HG03135 (cell line): Measurements from ENCODE around the gene IMP4.

ENCODE experiments used
- ATAC-seq: cut with Tn5 transposase; IDR thresholded peaks from one replicate; pipeline ENCODE4 v1.9.1; 2021; ENCODE audit warnings: mild to moderate bottlenecking, moderate library complexity; ENCODE audit not compliant: unreplicated experiment

The IMP4 gene

GRCh38 chr2:130336150-130336876 lies 6.4 kb upstream of the IMP4 start:
- ATAC-seq: no peak

- ATAC-seq: no peak
Measured at GRCh38 chr2:130336877-130337734, 5.6 kb upstream of the IMP4 start.

GRCh38 chr2:130337735-130338325 lies 4.9 kb upstream of the IMP4 start:
- ATAC-seq: no peak

- ATAC-seq: no peak
Measured at GRCh38 chr2:130338793-130339345, 3.8 kb upstream of the IMP4 start.

GRCh38 chr2:130339885-130340745 lies 2.6 kb upstream of the IMP4 start:
- no peak for ATAC-seq

GRCh38 chr2:130341562-130342019 lies 1.1 kb upstream of the IMP4 start:
- ATAC-seq: peak; percentile 1

- ATAC-seq: peak; percentile 66
Measured at GRCh38 chr2:130342020-130342532, 621 bp upstream of the IMP4 start.

- ATAC-seq: no peak
Measured at GRCh38 chr2:130344578-130344977, 1.9 kb downstream of the IMP4 start.

GRCh38 chr2:130345091-130345490 lies 2.4 kb downstream of the IMP4 start:
- no peak for ATAC-seq

- no peak for ATAC-seq
Measured at GRCh38 chr2:130345611-130346010, 2.9 kb downstream of the IMP4 start.

GRCh38 chr2:130346041-130346740 lies 3.5 kb downstream of the IMP4 start:
- ATAC-seq: no peak

GRCh38 chr2:130346741-130347066 lies 4.0 kb downstream of the IMP4 start:
- ATAC-seq: no peak

- ATAC-seq: no peak
Measured at GRCh38 chr2:130347220-130347925, 4.7 kb downstream of the IMP4 start.

GRCh38 chr2:130349174-130349573 lies 6.5 kb downstream of the IMP4 start:
- no peak for ATAC-seq

- no peak for ATAC-seq
Measured at GRCh38 chr2:130351711-130352110, 9.0 kb downstream of the IMP4 start.

GRCh38 chr2:130352237-130352636 lies 9.5 kb downstream of the IMP4 start:
- ATAC-seq: no peak

- ATAC-seq: no peak
Measured at GRCh38 chr2:130353291-130354138, 10.8 kb downstream of the IMP4 start.

GRCh38 chr2:130354139-130354428 lies 11.4 kb downstream of the IMP4 start:
- ATAC-seq: no peak
